GM18861 (cell line): ENCODE results near the gene HORMAD2.
"Not testable (repeated sequence)": the region's sequence is repeated elsewhere in the genome, so short reads cannot be mapped to it uniquely, and the experiment has no call there.

ENCODE experiments used
- ATAC-seq: cut with Tn5 transposase; IDR thresholded peaks from one replicate; pipeline ENCODE4 v1.9.1; 2021; ENCODE audit not compliant: unreplicated experiment

The HORMAD2 gene

DNA sequence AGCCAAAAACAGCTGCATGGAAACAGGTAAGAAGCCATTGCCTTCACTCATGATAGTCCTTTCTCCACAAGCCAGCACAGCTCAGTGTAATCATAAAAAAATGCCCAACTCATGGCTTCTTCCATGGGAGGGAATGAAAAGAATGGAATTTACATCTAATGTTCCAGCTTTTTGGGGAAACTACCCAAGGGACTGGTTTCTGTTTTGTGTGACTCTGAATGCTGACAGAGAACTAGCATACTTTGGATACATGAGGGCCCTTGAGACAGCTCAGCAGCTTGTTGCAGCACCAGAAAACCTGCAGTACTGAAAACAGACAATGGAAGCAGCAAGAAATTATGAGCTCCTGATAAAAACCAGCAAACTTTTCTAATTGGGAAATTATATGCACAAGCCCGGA is 24.2 kb upstream of the HORMAD2 start:
- ATAC-seq, result no peak

DNA sequence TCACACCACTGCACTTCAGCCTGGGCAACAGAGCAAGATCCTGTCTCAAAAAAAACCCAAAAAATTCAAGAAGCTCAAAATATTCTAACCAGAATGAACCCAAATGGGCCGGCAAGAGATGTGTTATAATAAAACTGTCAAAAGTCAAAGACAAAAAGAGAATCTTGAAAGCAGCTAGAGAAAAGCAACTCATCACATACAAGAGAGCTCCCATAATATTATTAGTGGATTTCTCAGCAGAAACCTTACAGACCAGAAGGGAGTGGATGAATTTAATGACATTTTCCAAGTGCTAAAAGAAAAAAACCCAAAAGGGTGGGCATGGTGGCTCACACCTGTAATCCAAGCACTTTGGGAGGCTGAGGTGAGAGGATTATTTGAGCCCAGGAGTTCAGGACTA is 22.9 kb upstream of the HORMAD2 start:
- ATAC-seq, result no peak

DNA sequence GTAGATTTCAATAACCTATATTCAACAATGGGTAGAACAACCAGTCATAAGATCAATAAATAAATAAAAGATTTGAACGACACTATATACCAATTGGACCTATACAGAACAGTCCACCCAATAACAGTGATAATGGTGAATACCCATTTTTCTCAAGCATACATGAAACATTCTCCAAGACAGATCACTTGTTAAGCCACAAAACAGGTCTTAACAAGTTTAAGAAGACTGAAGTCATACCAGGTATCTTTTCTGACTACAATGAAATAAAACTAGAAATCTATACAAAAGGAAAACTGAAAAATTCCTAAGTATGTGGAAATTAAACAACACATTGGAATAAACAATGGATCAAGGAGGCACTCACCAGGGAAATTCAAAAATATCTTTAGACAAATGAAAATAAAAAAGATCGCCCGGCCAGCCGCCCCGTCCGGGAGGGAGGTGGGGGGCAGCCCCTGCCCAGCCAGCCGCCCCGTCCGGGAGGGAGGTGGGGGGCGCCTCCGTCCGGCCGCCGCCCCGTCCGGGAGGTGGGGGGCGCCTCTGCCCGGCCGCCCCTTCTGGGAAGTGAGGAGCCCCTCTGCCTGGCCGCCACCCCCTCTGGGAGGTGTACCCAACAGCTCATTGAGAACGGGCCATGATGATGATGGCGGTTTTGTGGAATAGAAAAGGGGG is 20.8 kb upstream of the HORMAD2 start:
- ATAC-seq, result not testable (repeated sequence)

DNA sequence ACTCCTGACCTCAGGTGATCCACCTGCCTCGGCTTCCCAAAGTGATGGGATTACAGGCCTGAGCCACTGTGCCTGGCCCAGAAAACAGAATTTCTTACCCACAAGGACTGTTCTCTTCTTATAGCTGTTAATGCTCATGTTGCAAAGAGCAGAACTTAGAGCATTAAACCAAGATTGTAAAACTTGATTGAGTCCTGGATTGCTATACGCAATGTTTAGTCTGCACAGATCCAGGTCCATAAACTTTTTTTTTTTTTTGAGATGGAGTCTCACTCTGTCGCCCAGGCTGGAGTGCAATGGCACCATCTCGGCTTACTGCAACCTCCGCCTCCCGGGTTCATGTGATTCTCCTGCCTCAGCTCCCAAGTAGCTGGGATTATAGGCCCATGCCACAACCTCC is 19.2 kb upstream of the HORMAD2 start:
- not testable (repeated sequence) for ATAC-seq

DNA sequence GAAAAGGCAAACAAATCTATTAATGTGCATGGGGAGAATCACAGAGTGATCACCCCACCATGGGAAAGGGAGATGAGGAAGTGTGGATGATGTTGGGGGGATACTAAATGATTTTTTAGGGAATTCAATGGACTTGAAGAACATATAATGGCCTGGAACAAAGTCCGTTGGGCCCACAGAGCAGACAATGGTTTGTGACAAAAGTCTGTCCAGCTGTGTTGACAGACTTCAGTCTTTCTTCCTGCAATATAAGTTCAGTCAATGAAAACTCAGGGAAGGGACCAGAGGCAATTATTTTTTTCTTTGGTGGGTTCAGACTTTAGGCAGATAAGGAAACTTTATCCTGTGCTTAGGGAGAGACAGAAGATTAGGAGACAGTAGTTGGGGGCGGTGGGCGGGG is 18.0 kb upstream of the HORMAD2 start:
- no peak for ATAC-seq

DNA sequence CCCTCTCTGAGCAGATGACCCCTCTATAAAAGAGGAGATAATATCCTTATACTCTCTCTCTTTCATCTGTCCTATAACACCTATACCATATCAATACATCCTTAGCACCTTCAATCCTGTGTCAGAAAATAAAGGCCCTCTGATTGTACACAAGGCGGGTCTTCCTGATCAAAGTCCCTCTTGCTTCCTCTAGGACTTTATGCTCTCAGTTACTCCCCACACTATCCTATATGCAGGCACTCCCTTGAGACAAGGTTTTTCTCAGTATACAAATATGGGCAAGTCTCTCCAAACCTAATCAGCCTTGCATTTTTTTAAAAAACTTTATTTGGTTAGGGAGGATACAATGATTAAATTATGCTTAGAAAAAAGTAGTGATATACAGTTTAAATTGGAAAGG is 17.3 kb upstream of the HORMAD2 start:
- ATAC-seq, result no peak

DNA sequence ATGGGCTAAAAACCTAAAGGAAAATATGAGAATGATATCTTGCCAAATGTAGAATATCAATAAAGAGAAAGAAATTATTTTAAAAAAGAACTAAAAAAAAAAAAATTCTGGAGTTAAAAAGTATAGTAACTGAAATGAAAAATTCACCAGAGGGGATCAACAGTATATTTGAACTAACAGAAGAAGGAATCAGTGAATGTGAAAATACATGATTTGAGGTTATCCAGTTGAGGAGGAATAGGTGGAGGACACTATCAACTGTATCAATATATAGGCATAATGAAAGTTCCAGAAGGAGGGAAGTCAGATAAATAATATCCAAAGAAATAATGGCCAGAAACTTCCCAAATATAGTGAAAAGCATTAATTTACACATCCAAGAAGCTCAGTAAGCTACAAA is 16.1 kb upstream of the HORMAD2 start:
- ATAC-seq, result no peak

DNA sequence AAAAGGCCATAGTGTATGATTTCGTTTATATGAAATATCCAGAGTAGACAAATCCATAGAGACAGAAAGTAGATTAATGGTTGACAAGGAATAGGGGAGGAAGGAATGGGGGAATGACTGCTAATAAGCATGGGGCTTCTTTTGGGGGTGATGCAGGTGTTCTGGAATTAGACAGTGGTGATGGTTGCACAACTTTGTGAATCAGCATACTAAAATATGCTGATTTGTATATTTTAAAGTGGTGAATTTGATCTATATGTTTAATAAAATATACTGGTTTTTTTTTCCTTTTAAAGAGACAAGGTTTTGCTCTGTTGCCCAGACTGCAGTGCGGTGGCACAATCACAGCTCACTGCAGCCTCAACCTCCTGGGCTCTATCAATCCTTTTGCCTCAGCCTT is 6.5 kb upstream of the HORMAD2 start:
- no peak for ATAC-seq

DNA sequence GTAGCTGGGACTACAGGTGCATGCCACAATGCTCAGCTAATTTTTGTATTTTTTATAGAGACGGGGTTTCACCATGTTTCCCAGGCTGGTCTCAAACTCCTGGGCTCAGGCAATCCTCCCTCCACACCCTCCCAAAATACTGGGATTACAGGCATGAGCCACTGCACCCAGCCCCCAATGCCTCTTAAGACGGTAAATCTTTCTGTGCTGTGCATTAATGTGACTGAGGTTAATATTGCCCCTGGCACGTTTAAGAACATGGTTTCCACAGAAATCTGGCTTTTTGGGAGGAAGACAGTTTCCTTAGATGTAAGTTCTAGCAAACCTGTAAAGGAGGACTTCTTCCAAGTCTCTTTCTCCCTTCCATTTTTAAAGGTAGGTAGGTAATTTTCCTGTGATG is 6.1 kb upstream of the HORMAD2 start:
- ATAC-seq, result no peak

DNA sequence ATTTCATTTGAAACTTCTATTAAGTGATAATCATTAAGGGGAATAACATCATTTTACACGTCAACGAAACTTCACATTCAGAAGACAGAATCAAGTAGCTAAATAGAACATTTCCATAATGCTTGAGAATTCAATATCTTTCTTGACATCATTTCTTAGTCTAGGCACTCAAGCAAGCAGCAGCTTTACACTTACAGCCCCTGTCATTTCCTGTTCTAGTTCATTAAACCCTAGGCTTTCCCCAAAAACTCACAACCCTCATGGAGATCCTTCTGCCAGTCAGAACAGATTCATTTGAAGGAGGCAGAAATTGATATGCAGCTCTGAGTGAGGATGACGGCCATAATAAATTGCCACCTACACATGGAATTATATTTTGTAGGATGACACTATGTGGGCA is 5.3 kb upstream of the HORMAD2 start:
- ATAC-seq, result no peak

DNA sequence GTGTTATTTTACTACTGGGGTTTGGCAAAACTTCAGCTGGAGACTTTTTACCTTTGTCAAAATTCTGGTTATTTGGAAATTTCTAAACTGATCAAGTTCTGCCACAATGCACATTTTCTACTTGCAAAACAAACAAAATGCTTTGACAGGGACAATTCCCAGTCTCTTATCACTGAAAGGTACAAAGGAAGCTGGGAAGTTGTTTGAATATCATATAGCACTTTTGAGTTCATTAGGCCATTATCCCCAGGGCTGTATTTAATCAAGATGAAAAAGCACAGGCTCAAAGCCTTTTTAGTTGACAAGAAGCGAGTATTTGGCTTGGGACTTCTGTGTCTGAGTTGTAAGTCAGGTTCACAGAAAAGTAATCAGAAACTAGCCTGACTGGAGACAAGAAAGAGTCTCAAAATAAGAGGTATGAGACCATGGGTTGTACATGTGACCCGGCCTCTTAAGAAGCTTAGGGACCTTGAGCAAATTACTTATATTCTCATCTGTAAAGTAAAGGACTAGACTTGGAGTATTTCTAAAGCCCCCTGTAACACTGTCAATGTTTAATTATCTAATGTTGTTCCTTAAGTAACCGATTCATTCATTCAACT is 2.9 kb upstream of the HORMAD2 start:
- no peak for ATAC-seq

DNA sequence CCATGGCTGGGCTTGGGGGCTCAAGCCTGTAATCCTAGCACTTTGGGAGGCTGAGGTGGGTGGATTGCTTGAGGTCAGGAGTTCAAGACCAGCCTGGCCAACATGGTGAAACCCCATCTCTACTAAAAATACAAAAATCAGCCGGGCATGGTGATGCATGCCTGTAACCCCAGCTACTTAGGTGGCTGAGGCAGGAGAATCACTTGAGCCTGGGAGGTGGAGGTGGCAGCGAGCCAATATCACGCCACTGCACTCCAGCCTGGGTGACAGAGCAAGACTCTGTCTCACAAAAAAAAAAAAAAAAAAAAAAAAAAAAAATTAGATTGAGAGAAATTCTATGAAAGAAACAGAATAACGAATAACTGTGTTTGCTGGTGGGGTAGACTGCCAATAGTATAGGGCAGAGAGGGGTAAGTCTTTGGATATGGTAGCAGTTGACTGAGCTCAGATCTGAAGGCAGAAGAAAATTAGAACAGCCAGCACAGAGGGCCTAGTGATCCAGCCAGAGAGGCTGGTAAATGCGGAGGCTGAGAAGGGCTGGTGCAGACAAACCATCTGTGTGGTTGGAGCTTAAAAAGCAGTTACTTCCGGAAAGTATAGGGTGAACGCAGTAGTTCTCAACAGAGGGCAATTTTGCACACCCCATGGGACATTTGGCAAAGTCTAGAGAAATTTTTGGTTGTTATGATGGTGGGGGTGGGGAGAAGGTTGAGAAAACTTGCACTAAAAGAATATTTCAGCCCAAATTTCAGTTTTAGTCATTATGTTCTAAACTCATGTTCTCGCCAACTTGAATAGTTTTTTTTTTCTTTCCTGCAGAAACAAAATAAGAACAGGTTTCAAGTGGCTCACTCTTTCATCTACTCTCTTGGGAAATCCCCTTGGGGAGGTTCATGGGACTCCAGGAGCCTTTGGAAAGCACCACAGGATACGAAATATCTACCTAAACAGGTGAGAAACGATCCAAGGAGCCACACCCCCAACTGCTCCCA is 1.6 kb upstream of the HORMAD2 start:
- ATAC-seq, result no peak

DNA sequence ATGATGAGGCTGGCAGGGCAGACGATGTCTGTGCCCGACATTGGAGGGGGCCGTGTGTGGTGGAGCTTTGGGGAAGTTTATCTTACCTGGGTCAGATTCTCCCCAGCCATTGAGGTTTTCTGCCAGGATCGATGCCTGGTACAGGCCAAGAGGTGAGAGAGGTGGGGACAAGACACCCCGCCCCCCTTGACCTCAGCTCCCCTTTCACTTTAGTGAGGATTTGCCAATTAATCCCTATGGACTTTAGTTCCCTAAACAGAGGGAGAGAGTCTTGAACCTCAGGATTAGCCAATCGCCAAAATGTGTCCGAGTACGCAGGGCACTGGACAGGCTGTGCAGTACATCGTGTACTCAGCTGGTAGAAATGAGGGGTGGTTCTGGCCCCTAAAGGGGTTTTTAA is 541 bp downstream of the HORMAD2 start:
- no peak for ATAC-seq

DNA sequence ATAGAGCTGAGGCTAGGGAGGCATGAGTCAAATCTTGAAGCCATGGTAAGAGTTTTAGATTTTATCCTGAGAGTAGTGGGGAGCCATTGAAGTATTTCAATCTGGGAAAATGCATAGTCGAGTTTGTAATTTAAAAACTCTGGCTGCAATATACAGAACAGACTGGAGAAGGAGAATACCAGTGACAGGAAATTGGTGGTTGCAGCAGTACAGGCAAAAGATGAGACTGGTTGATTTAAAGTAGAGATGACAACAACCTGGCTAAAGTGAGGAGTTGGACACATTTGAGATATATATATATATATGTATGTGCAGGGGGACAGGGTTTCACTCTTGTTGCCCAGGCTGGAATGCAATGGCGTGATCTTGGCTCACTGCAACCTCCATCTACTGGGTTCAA is 6.2 kb downstream of the HORMAD2 start:
- no peak for ATAC-seq

DNA sequence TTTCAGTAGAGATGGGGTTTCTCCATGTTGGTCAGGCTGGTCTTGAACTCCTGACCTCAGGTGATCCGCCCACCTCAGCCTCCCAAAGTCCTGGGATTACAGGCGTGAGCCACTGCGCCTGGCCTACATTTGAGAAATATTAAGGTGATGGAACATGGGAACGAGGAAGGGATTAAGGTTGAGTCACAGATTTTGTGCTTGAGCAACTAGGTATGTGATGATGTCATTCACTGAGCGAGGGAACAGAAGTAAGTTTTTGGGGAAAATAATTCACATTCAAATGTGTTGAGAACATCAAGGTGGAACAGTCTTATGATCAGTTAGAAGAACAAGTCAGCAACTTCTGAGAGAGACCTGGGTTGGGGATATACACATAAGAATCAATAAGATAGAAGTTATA is 6.8 kb downstream of the HORMAD2 start:
- not testable (repeated sequence) for ATAC-seq

DNA sequence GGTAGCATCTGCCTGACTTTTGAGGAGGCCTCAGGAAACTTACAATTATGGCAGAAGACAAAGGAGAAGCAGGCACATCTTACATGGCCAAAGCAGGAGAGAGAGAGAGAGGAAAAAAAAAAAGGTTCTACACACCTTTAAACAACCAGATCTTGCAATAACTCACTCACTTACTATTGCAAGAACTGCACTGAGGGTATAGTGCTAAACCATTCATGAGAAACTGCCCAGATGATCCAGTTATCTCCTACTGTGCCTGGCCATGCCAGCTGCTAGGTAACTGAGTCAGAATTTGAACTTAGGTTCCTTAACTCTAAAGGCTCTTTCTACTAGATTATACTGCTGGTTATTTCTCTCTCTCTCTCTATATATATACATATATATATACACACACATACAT is 7.3 kb downstream of the HORMAD2 start:
- no peak for ATAC-seq

DNA sequence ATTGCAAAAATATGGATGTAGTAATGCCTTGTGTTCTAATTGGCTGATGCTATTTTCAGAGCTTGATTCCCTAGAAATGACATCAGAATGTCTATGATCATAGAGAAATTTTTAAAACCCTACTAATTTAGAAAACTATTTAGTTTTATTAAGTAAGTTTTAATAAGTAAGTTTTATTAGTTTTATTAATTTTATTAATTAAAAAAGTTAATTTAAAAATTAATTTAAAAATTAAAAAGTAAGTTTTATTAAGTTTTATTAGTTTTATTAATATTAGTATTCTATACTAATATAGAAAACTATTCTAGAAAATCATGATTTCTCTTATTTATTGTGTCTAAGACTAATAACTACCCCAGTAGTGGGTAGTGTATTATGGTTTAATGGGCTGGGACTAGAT is 8.2 kb downstream of the HORMAD2 start:
- ATAC-seq, result no peak

DNA sequence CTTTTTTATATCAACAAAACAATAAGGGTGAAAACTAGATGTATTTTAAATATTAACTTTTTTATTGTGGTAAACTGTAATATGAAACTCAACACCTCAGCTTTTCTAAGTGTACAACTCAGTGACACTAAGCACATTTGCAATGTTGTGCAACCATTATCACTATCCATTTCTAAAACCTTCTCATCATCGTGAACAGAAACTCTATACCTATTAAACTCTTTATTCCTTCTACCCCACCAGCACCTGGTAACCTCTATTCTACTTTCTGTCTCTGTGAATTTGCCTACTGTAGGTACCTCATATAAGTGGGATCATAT is 9.4 kb downstream of the HORMAD2 start:
- ATAC-seq, result no peak

DNA sequence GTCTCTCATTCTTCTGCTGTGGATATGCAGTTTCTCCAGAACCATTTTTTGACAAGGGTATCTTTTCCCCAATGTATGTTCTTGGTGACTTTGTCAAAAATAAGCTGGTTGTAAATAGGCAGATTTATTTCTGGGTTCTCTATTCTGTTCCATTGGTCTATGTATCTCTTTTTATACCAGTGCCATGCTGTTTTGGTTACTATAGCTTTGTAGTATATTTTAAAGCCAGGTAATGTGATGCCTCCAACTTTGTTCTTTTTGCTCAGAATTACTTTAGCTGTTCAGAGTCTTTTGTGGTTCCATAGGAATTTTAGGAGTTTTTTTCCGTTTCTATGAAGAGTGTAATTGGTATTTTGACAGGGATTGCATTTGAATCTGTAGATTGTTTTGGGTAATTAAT is 12.4 kb downstream of the HORMAD2 start:
- ATAC-seq, result no peak

DNA sequence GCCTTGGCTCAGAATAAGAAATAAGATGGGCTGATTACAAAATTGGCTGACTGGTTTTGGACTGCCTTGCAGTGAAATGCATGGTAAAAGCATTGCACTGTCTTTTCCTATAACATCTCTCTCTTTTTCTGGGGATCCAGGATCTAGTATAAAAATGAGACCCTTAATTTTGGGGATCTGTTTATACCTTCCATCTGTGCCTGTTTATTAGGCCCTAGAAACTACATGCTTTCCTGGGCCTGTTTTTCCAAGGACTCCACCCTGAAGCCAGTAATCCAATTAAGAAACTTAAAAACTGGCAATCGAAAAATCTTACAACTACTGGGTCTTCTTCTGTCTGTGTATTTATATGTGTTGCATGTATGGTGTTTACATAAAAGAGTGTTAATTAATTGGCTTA is 14.5 kb downstream of the HORMAD2 start:
- ATAC-seq, result no peak

DNA sequence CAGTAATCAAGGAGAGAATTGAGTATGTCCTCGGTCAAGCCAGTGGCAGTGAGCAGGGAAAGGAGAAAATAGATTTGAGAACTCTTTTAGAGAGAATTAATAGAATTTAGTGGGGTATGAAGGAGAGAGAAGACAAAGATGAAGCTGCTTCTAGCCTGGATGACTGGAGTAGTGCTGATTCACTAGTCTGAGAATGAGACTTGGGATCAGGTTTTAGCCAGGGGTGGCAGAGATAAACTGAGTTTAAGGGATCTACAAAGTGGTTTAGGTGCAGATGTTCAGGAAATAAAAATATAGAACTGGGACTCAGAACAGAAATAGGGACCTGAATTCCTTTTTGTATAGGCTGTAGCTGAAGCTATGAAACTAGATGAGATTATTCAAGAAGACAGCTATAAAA is 17.6 kb downstream of the HORMAD2 start:
- ATAC-seq, result no peak

DNA sequence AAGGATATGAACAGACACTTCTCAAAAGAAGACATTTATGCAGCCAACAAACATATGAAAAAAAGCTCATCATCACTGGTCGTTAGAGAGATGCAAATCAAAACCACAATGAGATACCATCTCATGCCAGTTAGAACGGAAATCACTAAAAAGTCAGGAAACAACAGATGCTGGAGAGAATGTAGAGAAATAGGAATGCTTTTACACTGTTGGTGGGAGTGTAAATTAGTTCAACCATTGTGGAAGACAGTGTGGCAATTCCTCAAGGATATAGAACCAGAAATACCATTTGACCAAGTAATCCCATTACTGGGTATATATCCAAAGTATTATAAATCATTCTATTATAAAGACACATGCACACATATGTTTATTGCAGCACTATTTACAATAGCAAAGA is 20.5 kb downstream of the HORMAD2 start:
- ATAC-seq, result not testable (repeated sequence)
